ENCODE results near the gene ANXA2R. TPM values are rescaled to one million over a fixed set of nuclear protein-coding genes. Genes with fewer than 3 reads are reported as not detected.

The ANXA2R gene
- total and polyA plus RNA-seq, 9 of the 15 experiments (the other 6 are each of a cell fraction or from before 2014, with no cell fraction given), result 2.1 to 4.8 (median 3.4) TPM

- TF ChIP-seq NR2C2 (CRISPR knock-in tag; IDR thresholded peaks at IDR 0.05) (0 out of 2 replicates have a peak, but pooled peaks have one; percentile 14), NR2C2 (tag; IDR thresholded peaks at IDR 0.05) (peak; percentile 75), SRSF1 (IDR thresholded peaks at IDR 0.05; ENCODE audit: low read depth, low read length) (0 out of 2 replicates have a peak, but pooled peaks have one; percentile 39), RB1 (IDR thresholded peaks at IDR 0.05; ENCODE audit: low read depth) (peak; percentile 53; the same call in 1 of the 2 replicates), GABPB1 (CRISPR knock-in tag; IDR thresholded peaks at IDR 0.05) (peak; percentile 66), SP1 (CRISPR knock-in tag; IDR thresholded peaks at IDR 0.05) (no peak), FOS (IDR thresholded peaks at IDR 0.05; ENCODE audit: extremely low read depth, insufficient read length) (no peak), ZBTB12 (CRISPR knock-in tag; IDR thresholded peaks at IDR 0.05) (no peak), HNRNPL (IDR thresholded peaks at IDR 0.05; ENCODE audit: low read depth, low read length) (0 out of 2 replicates have a peak, but pooled peaks have one; percentile 52), CREB3 (tag; conservative IDR thresholded peaks at IDR 0.05; ENCODE audit: low read depth) (peak; percentile 45; the same call in 1 of the 2 replicates), ZNF778 (CRISPR knock-in tag; IDR thresholded peaks at IDR 0.05) (no peak), MAZ (CRISPR knock-in tag; conservative IDR thresholded peaks at IDR 0.05 in 1 of 2, IDR thresholded peaks at IDR 0.05 in 1 of 2) (peak in 1 of 2 experiments; percentile 31; a peak in 1 of 4 replicates), U2AF2 (optimal IDR thresholded peaks at IDR 0.05; ENCODE audit: low read depth, low read length) (no peak), RBFOX2 (IDR thresholded peaks at IDR 0.05; ENCODE audit: low read depth, low read length) (peak; percentile 80; the same call in 1 of the 2 replicates), BDP1 (IDR thresholded peaks at IDR 0.05; ENCODE audit: insufficient read depth, insufficient read length) (no peak), ZNF23 (CRISPR knock-in tag; IDR thresholded peaks at IDR 0.05) (no peak), ILK (tag; IDR thresholded peaks at IDR 0.05; ENCODE audit: borderline replicate concordance, low read depth) (no peak), ID3 (CRISPR knock-in tag; IDR thresholded peaks at IDR 0.05) (no peak), ID3 (tag; IDR thresholded peaks at IDR 0.05) (0 out of 2 replicates have a peak, but pooled peaks have one; percentile 17), PRPF4 (IDR thresholded peaks at IDR 0.05; ENCODE audit: insufficient read depth, low read depth, low read length, poor library complexity, severe bottlenecking) (no peak), ELF1 (tag; IDR thresholded peaks at IDR 0.05) (peak; percentile 64), TAF15 (IDR thresholded peaks at IDR 0.05; ENCODE audit: low read depth, low read length) (no peak)
These were observed 27.0 kb upstream of the ANXA2R start (continued) for GRCh38 chr5:43066799-43067741.

All from K562 (cell line).